Endothelial cell (in vitro differentiated cells): ENCODE data around the gene PRPF19. TPM values are rescaled to one million over a fixed set of nuclear protein-coding genes. Genes with fewer than 3 reads are reported as not detected.

Experiments used
- DNase-seq: peaks from one replicate; pipeline ENCODE4 v3.0.0; 2021; ENCODE audit warnings: low spot score
- H3K27ac Mint-ChIP-seq: one replicate; pipeline ENCODE4 v1.8.0; 2021; ENCODE audit warnings: mixed read lengths, inconsistent platforms; ENCODE audit not compliant: unreplicated experiment
- H3K27me3 Mint-ChIP-seq: one replicate; pipeline ENCODE4 v1.8.0; 2021; ENCODE audit warnings: mild to moderate bottlenecking, moderate library complexity, mixed read lengths, inconsistent platforms; ENCODE audit not compliant: unreplicated experiment
- H3K36me3 Mint-ChIP-seq: one replicate; pipeline ENCODE4 v1.8.0; 2021; ENCODE audit warnings: mild to moderate bottlenecking, low read depth, mixed read lengths, inconsistent platforms; ENCODE audit not compliant: unreplicated experiment
- H3K4me1 Mint-ChIP-seq: one replicate; pipeline ENCODE4 v1.8.0; 2021; ENCODE audit warnings: mild to moderate bottlenecking, mixed read lengths, inconsistent platforms; ENCODE audit not compliant: unreplicated experiment
- H3K4me3 Mint-ChIP-seq: one replicate; pipeline ENCODE4 v1.8.0; 2021; ENCODE audit warnings: mild to moderate bottlenecking, mixed read lengths, inconsistent platforms; ENCODE audit not compliant: unreplicated experiment
- H3K9me3 Mint-ChIP-seq: one replicate; pipeline ENCODE4 v1.8.0; 2021; ENCODE audit warnings: mixed read lengths, inconsistent platforms; ENCODE audit not compliant: unreplicated experiment
- total RNA-seq: library from RNA; stranded (reverse); fragmentation: NEBNext Ultra II Directional; extraction: Animal tissue kit (Norgen Biotek cat#: 25700); gene quantifications from one replicate; pipeline ENCODE4 v1.2.1, GENCODE V29; 2021; ENCODE audit not compliant: unreplicated experiment
- TF ChIP-seq, protein P1 (sequence below): fragments of 200-600 bp; sonication (generic); IDR thresholded peaks from one replicate; pipeline ENCODE4 v1.5.0; 2021; ENCODE audit warnings: antibody characterized with exemption; ENCODE audit not compliant: unreplicated experiment

Gene PRPF19
- total RNA-seq, 1 donor from 2014 or later, result 163 TPM

GRCh38 chr11:60863550-60864521 lies 42.5 kb downstream of the PRPF19 start:
- no peaks in the 10 kb centered on the region for H3K36me3 Mint-ChIP-seq
- H3K9me3 Mint-ChIP-seq, result no peaks in the 10 kb centered on the region
- H3K27me3 Mint-ChIP-seq, result peaks cover 7% of the 10 kb centered on the region
- H3K4me1 Mint-ChIP-seq, result peaks cover 12% of the 10 kb centered on the region
- no peak overlapping the region for H3K27ac Mint-ChIP-seq
- H3K4me3 Mint-ChIP-seq, result no peak overlapping the region
- no peak for DNase-seq
- TF ChIP-seq, protein P1, sequence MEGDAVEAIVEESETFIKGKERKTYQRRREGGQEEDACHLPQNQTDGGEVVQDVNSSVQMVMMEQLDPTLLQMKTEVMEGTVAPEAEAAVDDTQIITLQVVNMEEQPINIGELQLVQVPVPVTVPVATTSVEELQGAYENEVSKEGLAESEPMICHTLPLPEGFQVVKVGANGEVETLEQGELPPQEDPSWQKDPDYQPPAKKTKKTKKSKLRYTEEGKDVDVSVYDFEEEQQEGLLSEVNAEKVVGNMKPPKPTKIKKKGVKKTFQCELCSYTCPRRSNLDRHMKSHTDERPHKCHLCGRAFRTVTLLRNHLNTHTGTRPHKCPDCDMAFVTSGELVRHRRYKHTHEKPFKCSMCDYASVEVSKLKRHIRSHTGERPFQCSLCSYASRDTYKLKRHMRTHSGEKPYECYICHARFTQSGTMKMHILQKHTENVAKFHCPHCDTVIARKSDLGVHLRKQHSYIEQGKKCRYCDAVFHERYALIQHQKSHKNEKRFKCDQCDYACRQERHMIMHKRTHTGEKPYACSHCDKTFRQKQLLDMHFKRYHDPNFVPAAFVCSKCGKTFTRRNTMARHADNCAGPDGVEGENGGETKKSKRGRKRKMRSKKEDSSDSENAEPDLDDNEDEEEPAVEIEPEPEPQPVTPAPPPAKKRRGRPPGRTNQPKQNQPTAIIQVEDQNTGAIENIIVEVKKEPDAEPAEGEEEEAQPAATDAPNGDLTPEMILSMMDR, result no peak

- DNase-seq, result no peak
- peaks cover 7% of the 10 kb centered on the region for H3K27me3 Mint-ChIP-seq
- no peak overlapping the region for H3K27ac Mint-ChIP-seq
- H3K9me3 Mint-ChIP-seq, result no peaks in the 10 kb centered on the region
- H3K4me1 Mint-ChIP-seq, result peaks cover 17% of the 10 kb centered on the region
- no peaks in the 10 kb centered on the region for H3K36me3 Mint-ChIP-seq
- TF ChIP-seq, protein P1, result no peak
- H3K4me3 Mint-ChIP-seq, result no peak overlapping the region
Measured at GRCh38 chr11:60862171-60862570, 44.2 kb downstream of the PRPF19 start.

GRCh38 chr11:60860943-60861342 lies 45.4 kb downstream of the PRPF19 start:
- Mint-ChIP-seq H3K36me3 (no peaks in the 10 kb centered on the region), H3K27ac (no peak overlapping the region), H3K4me3 (no peak overlapping the region), H3K4me1 (peaks cover 16% of the 10 kb centered on the region), H3K9me3 (no peaks in the 10 kb centered on the region), H3K27me3 (peaks cover 5% of the 10 kb centered on the region)
- TF ChIP-seq, protein P1, result no peak
- no peak for DNase-seq

- H3K27me3 Mint-ChIP-seq, result peaks cover 5% of the 10 kb centered on the region
- no peaks in the 10 kb centered on the region for H3K9me3 Mint-ChIP-seq
- H3K27ac Mint-ChIP-seq, result no peak overlapping the region
- peaks cover 16% of the 10 kb centered on the region for H3K4me1 Mint-ChIP-seq
- no peak overlapping the region for H3K4me3 Mint-ChIP-seq
- DNase-seq, result no peak
- TF ChIP-seq, protein P1, result no peak
- H3K36me3 Mint-ChIP-seq, result no peaks in the 10 kb centered on the region
Measured at GRCh38 chr11:60859616-60860250, 46.7 kb downstream of the PRPF19 start.
